ENCODE results near the gene SKI.

The SKI gene

DNA sequence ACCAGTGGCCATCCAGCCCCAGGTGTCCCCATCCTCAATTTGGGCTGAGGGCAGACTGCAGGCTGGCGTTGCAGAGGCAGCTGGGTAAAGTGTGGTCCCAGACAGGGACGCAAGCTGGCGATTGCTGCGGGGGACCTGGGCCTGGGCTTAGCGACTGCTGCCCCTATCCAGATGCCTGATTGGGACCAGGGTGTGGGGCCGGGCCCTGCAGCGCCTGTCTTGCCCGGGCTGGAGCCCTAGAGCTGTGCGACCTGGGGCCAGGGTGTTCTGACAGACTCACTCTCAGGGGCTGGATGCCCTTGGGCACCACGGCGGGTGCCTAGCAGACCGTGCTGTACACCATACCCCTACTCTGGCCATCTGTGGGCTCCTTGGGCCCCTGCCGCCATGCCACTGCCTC lies 17.3 kb upstream of the SKI start:
- no peak for DNase-seq

DNA sequence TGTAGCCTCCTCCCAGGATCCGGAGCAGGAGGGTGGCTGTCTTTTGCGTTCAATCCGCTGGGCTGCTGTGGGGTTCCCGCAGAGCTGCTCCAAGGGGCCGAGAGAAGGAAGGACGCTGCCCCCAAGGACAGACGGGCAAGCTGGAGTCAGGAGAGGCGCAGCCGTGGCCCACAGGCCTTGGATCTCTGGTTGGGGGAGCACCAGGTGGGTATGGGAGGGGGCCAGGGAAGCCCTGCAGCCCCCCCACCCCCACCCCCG lies 15.9 kb upstream of the SKI start:
- DNase-seq: no peak

DNA sequence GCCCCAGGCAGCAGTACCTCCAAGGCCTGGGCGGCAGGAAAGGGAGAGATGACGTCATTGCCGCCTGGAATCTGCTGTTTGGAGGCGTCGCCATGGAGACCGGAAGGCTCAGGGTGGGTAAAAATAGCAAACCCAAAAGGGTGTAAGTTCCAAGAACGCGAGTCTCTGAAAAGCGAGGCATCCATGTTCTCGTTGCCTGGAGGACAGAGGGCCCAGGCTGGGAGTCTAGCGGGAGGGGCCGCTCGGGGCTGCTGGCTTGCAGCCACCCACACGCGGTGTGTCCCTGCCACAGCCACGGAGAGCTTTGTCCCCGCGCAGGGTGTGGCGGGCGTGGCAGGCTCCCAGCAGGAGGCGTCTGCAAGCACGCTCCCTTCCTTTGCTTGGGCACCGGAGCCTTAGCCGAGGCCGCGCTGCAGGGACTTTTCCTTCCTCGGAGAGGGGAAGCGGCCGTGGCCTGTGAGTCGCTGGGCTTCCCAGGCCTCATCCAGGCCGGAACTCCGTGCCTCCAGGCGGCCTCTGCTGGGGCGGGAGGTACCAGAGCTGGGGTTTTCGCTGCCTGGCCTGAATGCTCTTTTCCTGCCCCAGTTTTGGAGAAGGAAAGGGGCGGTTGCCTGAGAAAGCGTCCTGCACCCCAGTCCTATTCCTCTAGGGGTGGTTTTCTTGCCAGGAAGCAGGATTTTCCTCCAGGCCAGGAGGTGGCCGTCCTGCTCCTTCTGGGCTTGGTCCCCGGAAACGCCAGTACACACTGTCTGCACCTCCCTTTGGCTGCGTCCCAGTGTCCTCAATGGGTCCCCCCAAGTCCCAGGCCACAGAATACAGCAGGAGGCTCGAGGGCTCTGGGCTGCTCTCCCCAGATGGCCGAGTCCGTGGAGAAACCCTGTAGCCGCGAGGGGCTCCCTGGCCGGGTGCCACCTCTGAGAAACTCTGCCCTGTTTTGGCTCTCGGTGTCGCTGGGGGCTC lies 15.3 kb upstream of the SKI start:
- DNase-seq: peak; percentile 26

DNA sequence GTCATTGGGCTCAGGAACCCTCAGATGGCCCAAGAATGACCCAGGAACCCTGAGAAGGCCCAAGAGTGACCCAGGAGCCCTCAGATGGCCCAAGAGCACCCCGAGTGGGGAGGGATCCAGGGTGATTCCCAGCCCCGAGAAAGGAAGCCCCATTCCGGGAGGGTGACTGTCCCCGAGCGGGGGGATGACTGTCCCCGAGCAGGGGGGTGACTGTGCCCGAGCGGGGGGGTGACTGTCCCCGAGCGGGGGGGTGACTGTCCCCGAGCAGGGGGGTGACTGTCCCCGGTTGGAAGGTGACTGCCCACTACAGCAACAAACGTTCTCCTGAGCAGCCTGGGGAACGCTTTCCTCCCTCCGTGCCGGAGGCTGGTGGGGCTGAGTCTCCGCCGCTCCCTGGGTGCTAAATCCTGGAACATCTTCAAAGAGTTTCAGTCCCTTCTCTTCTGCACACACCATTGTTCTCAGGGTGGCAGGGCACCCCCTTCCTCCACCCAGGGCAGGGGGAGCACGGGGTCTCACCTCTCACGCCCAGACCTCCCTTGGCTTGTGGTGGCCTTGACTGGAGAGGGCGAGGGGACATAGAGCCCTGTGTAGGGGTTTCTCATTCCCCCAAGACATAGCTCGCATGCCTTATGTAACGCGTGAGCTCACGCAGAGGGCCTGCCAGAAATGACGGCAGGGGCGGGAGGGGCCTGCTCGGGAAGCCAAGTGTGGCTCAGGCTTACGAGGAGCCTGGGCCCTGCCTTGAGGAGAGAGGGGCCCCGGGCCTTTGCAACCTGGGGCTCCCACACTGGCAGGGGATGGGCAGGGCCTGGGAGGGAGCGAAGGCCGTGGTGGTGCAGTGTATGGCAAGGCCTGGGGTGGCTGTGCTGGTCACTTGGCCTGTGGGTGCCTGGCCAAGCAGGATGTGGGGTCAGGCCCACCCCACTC lies 14.3 kb upstream of the SKI start:
- DNase-seq: no peak

- no peak for DNase-seq
Measured at GRCh38 chr1:2214541-2215241, 13.4 kb upstream of the SKI start.

- DNase-seq: no peak
Measured at GRCh38 chr1:2215329-2215728, 12.8 kb upstream of the SKI start.

GRCh38 chr1:2215909-2216766 lies 12.0 kb upstream of the SKI start:
- no peak for DNase-seq

- DNase-seq: no peak
Measured at GRCh38 chr1:2216767-2217058, 11.4 kb upstream of the SKI start.

GRCh38 chr1:2221271-2221670 lies 6.8 kb upstream of the SKI start:
- no peak for DNase-seq

DNA sequence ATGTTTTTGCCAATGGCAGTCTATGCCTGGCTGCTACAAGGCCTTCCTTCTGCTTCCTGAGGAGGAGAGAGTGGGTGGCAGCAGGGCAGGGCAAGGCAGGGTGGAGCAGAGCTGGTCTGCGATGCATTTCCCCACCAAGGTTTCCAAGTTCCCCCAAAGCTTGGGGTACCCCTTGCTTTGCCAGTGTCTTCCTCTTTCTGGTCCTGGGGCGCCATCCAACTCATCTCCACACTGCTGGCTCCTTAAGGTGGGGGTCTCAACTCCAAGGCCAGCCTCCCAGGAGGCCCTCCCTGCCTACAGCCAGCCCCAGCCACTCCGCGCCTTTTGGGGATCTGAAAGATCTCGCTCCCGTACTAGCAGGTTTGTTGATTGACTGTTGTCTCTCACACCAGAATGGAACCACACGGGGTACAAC lies 3.9 kb upstream of the SKI start:
- no peak for DNase-seq

GRCh38 chr1:2224631-2225428 lies 3.3 kb upstream of the SKI start:
- no peak for DNase-seq

- no peak for DNase-seq
Measured at GRCh38 chr1:2226525-2227345, 1.4 kb upstream of the SKI start.

DNA sequence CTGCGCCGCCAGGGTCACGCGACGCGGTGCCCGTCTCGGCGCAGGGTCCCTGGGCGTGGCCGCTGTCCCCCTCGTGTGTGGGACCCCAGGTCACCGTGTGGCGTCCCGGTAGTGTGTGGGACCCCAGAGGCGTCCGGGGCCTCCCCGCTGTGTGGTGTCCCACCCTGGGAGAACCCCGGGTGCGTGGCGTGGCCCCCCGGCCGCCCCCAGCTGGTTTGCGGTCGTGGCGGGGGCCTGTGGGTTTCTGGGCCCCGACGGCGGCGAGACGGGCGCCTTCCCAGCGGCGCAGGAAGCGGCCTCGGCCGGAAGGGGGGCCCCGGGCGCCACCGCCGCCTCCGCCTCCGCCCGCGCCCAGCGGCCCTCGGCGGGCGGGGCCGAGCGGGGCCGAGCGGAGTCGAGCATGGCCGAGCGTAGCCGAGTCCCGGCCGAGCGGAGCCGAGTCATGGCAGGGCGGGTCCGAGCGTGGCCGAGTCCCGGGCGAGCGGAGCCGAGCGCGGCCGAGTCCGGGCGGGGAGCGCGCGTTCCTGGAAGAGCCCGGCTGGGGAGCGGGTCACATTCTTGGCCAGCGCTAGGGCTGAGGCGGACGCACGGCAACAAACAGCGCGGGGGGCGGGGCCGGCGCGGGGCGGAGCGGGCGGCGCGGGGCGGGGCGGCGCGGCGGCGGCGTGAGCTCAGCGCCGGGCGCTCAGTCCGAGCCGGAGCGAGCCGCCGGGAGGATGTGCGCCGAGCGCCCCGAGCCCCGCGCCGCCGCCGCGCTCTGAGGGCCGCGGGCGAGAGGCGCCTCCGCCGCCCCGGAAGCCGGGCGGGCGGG lies 568 bp upstream of the SKI start:
- DNase-seq: peak; percentile 67

DNA sequence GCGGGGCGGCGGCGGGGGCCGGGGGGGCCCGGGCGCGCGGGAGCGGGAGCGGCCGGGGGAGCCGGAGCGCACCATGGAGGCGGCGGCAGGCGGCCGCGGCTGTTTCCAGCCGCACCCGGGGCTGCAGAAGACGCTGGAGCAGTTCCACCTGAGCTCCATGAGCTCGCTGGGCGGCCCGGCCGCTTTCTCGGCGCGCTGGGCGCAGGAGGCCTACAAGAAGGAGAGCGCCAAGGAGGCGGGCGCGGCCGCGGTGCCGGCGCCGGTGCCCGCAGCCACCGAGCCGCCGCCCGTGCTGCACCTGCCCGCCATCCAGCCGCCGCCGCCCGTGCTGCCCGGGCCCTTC lies 546 bp downstream of the SKI start:
- DNase-seq: no peak

- peak; percentile 7 for DNase-seq
Measured at GRCh38 chr1:2229037-2229864, 1.1 kb downstream of the SKI start.

GRCh38 chr1:2229911-2230731 lies 2.0 kb downstream of the SKI start:
- no peak for DNase-seq

DNA sequence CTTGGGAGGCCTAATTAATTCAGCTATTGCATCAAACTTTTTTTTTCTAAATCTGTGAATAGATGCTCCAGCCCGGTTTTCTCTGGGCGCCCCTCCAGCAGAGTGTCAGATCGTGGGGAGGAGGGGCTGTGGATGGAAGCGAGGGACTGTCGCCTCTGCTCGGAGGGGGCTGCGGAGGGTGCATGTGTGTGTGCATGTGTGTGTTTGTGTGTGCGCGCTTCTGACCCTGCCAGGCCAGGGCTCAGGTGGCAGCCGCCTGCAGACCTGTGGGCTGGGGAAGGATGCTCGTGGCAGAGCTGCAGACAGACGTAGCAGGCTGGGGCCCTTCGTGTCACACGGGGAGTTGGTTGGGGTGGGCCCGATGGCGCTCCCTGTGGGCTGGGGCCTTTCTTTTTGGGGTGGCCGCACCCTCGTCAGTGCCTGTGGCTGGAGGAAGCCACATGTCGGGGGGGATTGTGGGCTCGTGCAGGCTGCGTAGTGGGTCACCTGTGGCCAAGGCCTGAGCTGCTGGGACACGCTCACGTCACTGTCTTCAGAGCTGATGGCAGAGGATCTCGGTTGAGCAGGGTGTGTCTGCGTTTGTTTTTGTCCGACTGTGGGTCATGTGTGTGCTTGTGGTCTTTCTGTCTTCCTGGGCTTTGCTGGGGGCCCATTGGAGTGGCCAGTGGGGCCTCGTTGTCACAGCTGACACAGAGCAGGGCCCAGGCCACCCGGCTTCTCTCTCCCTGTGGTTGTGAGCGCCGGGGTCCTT lies 2.8 kb downstream of the SKI start:
- DNase-seq: no peak

All from NCI-H748 treated with DMSO at 0.1 percent for 48 hours (cell line).